DOHH2 (cell line): ENCODE data around the gene CA5A.

Experiments used
- H3F3A ChIP-seq: fragments of 200-600 bp; sonication (generic), shearing (Covaris generic); 2 replicates; pipeline ENCODE4 v1.6.0; 2016; ENCODE audit warnings: antibody characterized with exemption, mild to moderate bottlenecking; ENCODE audit not compliant: control insufficient read depth, insufficient read depth
- H3K27ac ChIP-seq: fragments of 200-600 bp; sonication (generic); 2 replicates; pipeline ENCODE4 v1.5.1; 2014; ENCODE audit warnings: low read depth, mild to moderate bottlenecking, low read length, moderate library complexity
- H3K27me3 ChIP-seq: fragments of 200-600 bp; sonication (generic); 2 replicates; pipeline ENCODE4 v1.6.1; 2014; ENCODE audit warnings: mild to moderate bottlenecking, low read length, mixed read lengths; ENCODE audit not compliant: control insufficient read depth
- H3K36me3 ChIP-seq: fragments of 200-600 bp; sonication (generic); 2 replicates; pipeline ENCODE4 v1.6.1; 2014; ENCODE audit warnings: mild to moderate bottlenecking, low read length, moderate library complexity, mixed read lengths; ENCODE audit not compliant: control insufficient read depth
- H3K4me1 ChIP-seq: fragments of 200-600 bp; sonication (generic); 2 replicates; pipeline ENCODE4 v1.6.1; 2014; ENCODE audit warnings: mild to moderate bottlenecking, low read length, mixed read lengths; ENCODE audit not compliant: control insufficient read depth
- H3K4me2 ChIP-seq: fragments of 200-600 bp; sonication (generic); 2 replicates; pipeline ENCODE4 v1.6.0; 2014; ENCODE audit warnings: mild to moderate bottlenecking, low read length, moderate library complexity
- H3K4me3 ChIP-seq: fragments of 200-600 bp; sonication (generic); 2 replicates; pipeline ENCODE4 v1.5.1; 2014; ENCODE audit warnings: mild to moderate bottlenecking, low read length, mixed read lengths
- H3K79me2 ChIP-seq: fragments of 200-600 bp; sonication (generic); 2 replicates; pipeline ENCODE4 v1.6.1; 2014; ENCODE audit warnings: mild to moderate bottlenecking, low read length, mixed read lengths; ENCODE audit not compliant: control insufficient read depth
- H3K9me2 ChIP-seq: fragments of 200-600 bp; sonication (generic); replicated peaks from 2 replicates; pipeline ENCODE4 v1.6.1; 2014; ENCODE audit warnings: mild to moderate bottlenecking, low read length, mixed read lengths; ENCODE audit not compliant: control insufficient read depth
- H3K9me3 ChIP-seq: fragments of 200-600 bp; sonication (generic); 2 replicates; pipeline ENCODE4 v1.6.1; 2014; ENCODE audit warnings: antibody characterized with exemption, low read length, mixed read lengths; ENCODE audit not compliant: control insufficient read depth, insufficient read depth
- H4K20me1 ChIP-seq: fragments of 200-600 bp; sonication (generic); 2 replicates; pipeline ENCODE4 v1.6.0; 2014; ENCODE audit warnings: low read depth, mild to moderate bottlenecking, antibody characterized with exemption, low read length, moderate library complexity; ENCODE audit not compliant: control insufficient read depth, insufficient read depth
- EZH2phosphoT487 ChIP-seq: fragments of 200-600 bp; sonication (generic); IDR thresholded peaks from 2 replicates; pipeline ENCODE4 v1.6.1; 2017; ENCODE audit warnings: borderline replicate concordance, mild to moderate bottlenecking, antibody characterized with exemption, low read length, moderate library complexity, mixed read lengths
- TF ChIP-seq, protein P1 (sequence below): fragments of 200-600 bp; sonication (generic); IDR thresholded peaks from one replicate; pipeline ENCODE4 v1.5.1; 2014; ENCODE audit warnings: antibody characterized with exemption, mild to moderate bottlenecking, low read depth, low read length; ENCODE audit not compliant: poor library complexity, severe bottlenecking

Gene CA5A

DNA sequence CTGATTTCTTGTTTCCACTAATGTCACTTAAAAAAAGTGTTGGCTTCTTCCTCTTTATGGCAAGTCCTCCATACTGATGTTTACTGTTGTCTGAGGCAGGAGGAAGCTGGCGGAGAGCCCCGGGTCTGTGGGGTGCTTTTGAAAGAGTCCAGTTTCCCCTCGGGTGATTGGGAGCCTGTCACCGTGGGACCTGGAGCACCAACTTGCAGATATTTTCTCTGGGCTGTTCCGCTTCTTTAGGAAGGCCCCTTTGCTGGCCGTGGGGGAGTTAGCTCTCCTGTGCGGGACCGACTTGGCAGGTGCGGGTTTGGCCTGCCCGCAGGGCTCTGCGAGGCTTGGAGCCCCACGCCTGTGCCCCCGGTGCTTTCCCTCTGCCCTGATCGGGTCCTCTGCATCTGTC is 18.0 kb upstream of the CA5A start:
- Histone ChIP-seq H3K79me2 (peaks cover 79% of the 10 kb centered on the region), H4K20me1 (peaks cover 13% of the 10 kb centered on the region; the same call in 1 of the 2 replicates), H3K4me1 (peaks cover 58% of the 10 kb centered on the region), H3K27ac (peak overlapping the region; percentile 21), H3K27me3 (no peaks in the 10 kb centered on the region), H3K9me2 (no peaks in the 10 kb centered on the region), H3F3A (peaks cover 16% of the 10 kb centered on the region), H3K9me3 (no peaks in the 10 kb centered on the region), H3K4me2 (peak overlapping the region; percentile 81), H3K36me3 (peaks cover 69% of the 10 kb centered on the region), H3K4me3 (peak overlapping the region; percentile 33)
- TF ChIP-seq EZH2phosphoT487: no peak
- TF ChIP-seq, protein P1, sequence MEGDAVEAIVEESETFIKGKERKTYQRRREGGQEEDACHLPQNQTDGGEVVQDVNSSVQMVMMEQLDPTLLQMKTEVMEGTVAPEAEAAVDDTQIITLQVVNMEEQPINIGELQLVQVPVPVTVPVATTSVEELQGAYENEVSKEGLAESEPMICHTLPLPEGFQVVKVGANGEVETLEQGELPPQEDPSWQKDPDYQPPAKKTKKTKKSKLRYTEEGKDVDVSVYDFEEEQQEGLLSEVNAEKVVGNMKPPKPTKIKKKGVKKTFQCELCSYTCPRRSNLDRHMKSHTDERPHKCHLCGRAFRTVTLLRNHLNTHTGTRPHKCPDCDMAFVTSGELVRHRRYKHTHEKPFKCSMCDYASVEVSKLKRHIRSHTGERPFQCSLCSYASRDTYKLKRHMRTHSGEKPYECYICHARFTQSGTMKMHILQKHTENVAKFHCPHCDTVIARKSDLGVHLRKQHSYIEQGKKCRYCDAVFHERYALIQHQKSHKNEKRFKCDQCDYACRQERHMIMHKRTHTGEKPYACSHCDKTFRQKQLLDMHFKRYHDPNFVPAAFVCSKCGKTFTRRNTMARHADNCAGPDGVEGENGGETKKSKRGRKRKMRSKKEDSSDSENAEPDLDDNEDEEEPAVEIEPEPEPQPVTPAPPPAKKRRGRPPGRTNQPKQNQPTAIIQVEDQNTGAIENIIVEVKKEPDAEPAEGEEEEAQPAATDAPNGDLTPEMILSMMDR: no peak

DNA sequence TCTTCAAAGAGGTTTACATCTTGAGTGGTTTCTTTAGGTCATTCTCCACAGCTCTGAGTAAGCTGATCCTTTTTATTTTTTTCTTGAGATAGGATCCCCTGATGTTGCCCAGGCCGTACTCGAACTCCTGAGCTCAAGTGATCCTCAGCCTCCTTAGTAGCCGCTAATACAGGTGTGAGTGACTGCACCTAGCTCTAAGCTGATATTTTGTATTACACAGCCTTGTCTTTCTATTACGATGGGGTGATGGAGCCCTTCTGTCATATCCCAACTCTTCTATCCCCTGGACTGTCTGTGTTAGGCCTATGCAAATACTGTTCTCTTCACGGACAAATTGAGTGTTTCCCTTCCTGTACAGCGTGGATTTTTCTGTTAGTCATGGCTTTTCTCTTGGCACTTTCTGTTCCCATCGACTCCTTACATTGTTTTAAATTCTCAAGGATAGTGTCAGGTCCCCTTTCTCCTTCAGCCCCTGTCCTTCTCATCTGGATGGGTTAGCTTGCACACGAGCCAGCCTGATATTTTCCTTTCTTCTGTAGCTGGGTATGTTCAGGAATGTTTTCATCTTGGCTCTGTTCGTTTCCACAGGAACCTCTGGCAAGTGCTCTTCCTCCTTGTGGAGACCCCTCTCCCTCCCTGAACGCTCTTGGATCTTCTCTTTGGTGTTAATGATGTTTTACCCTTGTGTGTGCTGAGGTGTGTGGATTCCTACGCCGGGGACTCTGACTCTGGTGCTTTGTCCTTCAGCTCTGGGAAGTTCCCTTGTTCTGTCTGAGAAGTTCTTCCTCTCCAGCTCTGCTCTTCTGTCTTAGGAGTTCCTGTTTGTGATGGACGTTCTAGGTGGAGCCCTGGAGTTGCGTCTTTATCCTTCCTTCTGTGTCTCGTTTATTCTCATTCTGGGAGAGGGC is 17.2 kb upstream of the CA5A start:
- Histone ChIP-seq H3K36me3 (peaks cover 68% of the 10 kb centered on the region), H4K20me1 (peaks cover 13% of the 10 kb centered on the region; the same call in 1 of the 2 replicates), H3K9me3 (no peaks in the 10 kb centered on the region), H3K4me3 (peak overlapping the region; percentile 33), H3K9me2 (no peaks in the 10 kb centered on the region), H3F3A (peaks cover 16% of the 10 kb centered on the region), H3K4me2 (peak overlapping the region; percentile 81), H3K27me3 (no peaks in the 10 kb centered on the region), H3K27ac (peak overlapping the region; percentile 21), H3K79me2 (peaks cover 71% of the 10 kb centered on the region), H3K4me1 (peaks cover 64% of the 10 kb centered on the region)
- no peak for TF ChIP-seq EZH2phosphoT487
- TF ChIP-seq, protein P1: no peak

DNA sequence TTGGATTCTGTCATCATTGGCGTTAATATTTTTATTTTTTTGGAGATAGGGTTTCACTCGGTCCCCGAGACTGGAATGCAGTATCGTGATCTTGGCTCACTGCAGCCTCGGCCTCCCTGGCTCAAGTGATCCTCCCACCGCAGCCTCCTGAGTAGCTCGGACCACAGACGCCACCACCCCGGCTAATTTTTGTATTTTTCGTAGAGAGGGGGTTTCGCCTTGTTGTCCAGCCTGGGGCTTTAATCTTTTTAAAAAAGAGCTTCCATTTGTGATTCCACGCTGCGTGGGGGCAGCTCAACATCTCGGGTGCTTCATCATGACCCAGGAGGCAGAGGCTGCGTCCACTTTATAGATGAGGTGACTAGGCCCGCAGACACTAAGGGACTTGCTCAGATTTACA is 16.4 kb upstream of the CA5A start:
- H3K79me2 ChIP-seq: peaks cover 62% of the 10 kb centered on the region
- H3K4me3 ChIP-seq: peak overlapping the region; percentile 98
- H3F3A ChIP-seq: peaks cover 16% of the 10 kb centered on the region
- H3K36me3 ChIP-seq: peaks cover 59% of the 10 kb centered on the region
- peaks cover 64% of the 10 kb centered on the region for H3K4me1 ChIP-seq
- no peaks in the 10 kb centered on the region for H3K9me2 ChIP-seq
- TF ChIP-seq EZH2phosphoT487: no peak
- TF ChIP-seq, protein P1: no peak
- peaks cover 8% of the 10 kb centered on the region; the same call in 1 of the 2 replicates for H4K20me1 ChIP-seq
- no peaks in the 10 kb centered on the region for H3K27me3 ChIP-seq
- H3K4me2 ChIP-seq: peak overlapping the region; percentile 81
- H3K27ac ChIP-seq: no peak overlapping the region
- H3K9me3 ChIP-seq: no peaks in the 10 kb centered on the region
